Stimulated activated CD8-positive, alpha-beta memory T cell treated with anti-CD3 and anti-CD28 coated beads, Interleukin-15, amount 100 ng/mL, for 48 hours (primary cell): ENCODE measurements around the gene TMEM97.
"Not testable (repeated sequence)": the region's sequence is repeated elsewhere in the genome, so short reads cannot be mapped to it uniquely, and the experiment has no call there.

Source experiments
- DNase-seq, 2 donors: peaks; one replicate each; pipeline ENCODE4 v3.0.0-alpha.2; 2020; ENCODE audit warnings: low read depth in 2 of 2

Gene TMEM97

DNA sequence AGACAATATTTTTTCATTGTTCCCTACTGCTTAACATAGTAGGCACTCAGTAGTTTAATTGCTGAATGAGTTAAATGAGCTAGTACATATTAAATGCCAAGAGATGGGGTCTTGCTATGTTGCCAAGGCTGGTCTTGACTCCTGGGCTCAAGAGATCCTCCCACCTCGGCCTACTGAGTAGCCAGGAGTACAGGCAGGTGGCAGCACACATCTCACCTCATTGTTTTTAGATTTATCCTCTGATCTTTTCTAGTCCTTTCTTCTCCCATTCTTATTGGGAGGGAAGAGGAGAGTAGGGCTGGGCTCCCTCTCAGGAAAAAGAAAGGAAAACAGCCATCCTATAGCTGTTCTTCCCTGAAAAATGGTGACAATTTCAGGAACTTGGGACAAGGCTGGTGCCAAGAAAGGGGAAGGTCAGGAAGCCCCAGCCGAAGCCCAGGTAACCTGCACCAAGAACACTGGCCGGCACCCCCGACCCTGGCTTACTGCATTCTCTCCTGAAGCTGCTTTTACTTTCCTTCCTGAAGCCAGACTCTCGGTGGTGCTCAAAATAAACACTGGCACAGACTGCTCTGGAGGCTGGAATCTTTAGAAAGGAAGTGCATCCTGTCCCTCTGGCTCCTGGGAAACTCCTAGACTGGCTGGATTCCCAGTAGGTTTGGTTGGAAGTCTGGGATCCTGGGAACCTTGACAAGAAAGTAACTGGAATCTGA, 19.2 kb downstream of the TMEM97 start:
- DNase-seq = no peak

DNA sequence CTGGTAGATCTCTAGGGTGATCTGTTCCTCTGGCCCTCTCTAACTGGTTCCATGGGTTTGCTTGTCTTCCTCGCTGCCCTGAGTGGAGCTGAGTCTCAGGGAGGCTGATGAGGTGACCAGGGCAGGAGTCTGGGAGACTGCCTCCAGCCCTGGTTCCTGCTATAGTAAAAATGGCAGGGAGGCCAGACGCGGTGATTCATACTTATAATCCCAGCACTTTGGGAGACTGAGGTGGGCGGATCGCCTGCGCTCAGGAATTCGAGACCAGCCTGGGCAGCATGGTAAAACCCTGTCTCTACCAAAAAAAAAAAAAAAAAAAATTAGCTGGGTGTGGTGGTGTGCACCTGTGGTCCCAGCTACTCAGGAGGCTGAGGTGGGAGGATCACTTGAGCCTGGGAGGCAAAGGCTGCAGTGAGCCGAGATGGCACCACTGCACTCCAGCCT, 19.8 kb downstream of the TMEM97 start:
- DNase-seq = not testable (repeated sequence)

DNA sequence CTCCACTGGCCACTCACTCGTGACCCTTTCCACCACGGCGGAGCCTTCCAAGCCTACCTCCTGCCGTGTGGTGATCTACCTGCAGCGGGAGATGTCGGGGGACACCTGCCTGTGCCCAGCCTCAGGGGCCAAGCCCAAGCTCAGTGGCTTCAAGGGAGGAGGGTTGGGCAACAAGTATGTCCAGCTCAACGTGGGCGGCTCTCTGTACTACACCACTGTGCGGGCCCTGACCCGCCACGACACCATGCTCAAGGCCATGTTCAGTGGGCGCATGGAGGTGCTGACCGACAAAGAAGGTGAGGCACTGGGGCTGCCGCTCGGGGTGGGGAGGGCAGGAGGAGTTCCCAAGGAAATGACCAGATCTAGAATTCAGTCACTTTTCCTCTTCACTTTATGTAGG, 20.4 kb downstream of the TMEM97 start:
- no peak for DNase-seq

DNA sequence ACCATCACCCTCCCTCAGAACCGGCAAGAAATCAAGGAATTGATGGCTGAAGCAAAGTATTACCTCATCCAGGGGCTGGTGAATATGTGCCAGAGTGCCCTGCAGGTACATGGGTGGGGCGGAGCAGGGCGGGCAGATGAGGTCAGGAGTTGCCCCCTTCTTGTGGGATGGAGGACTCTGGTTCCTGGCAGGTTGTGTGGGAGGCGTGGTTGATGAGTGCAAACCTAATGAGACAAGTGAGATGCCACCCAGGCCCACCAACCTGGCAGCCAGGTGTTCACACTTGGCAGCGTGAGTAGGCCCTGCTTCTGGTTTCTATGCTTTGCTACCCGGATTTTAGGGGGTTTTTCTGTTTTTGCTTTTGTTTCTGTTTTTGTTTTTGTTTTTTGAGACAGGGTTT, 21.4 kb downstream of the TMEM97 start:
- DNase-seq = no peak

DNA sequence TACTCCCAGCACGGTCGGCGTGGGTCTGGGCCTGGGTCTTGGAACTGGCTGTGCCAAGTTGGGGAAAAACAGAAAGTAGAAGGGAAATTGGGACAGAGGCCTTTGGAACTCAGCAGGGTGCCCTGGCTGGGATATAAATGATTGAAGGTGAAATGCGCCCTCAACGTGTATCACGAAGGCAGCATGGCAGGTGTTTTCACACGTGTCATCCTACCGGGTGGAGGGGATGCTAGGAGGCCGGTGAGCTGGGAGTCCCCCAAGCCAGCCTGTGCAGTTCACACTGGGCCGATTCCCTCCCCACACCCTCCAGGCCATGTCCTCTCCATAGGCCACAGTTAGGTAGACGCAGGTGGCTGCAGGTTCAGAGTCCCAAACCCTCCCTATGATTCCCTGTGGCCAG, 22.5 kb downstream of the TMEM97 start:
- no peak for DNase-seq

DNA sequence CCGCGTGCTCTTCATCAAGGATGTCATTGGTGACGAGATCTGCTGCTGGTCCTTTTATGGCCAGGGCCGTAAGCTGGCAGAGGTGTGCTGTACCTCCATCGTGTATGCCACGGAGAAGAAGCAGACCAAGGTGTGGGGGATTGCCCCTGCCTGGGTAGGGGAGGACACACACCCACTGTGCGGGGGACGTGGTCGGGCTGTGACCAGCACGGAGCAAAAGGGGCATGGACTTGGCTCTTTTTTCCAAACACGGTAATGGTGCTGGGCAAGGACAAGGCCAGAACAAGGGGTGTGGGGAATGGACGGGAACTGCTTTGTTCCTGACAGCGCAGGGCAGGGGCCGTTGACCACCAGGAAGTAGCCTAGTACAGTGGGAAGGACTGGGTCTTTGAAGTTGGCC, 23.3 kb downstream of the TMEM97 start:
- no peak for DNase-seq

DNA sequence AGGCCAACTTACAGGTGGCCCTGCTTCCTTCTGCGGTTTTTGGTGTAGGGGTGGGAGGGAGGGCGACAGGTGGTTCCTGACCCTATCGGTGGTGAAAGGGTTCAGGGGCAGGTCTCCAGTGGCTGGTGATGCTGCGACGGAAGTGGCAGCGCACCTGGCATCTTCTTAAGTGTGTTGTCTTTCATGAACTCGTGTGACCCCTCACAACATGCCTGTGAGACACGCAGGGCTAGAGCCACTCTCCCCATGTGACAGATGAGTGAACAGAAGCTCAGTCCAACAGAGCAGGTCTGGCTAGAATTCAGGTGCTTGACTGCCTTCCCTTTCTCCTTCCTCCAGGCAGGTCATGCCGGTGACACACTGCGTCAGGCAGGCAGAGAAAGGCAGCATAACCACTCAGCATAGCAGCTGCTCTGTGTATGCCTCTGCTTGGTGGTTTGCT, 24.5 kb downstream of the TMEM97 start:
- DNase-seq = no peak

DNA sequence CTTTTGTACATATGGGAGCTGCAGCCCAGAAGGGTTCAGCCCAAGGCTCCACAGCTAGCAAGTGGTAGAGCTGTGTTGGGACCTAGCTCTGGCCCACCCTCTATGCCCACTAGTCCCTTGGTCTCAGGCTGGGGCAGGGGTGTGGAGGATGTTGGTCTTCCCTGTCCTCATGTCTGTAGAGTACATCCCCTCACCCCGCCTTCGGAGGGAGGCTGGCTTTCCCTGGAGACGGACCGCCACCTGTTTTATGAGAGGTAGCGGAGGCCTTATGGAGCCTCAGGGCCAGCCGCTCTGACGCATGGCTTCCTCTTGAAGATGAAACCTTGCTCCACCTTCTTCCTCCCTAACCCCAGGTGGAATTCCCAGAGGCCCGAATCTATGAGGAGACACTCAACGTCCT, 25.0 kb downstream of the TMEM97 start:
- no peak for DNase-seq

DNA sequence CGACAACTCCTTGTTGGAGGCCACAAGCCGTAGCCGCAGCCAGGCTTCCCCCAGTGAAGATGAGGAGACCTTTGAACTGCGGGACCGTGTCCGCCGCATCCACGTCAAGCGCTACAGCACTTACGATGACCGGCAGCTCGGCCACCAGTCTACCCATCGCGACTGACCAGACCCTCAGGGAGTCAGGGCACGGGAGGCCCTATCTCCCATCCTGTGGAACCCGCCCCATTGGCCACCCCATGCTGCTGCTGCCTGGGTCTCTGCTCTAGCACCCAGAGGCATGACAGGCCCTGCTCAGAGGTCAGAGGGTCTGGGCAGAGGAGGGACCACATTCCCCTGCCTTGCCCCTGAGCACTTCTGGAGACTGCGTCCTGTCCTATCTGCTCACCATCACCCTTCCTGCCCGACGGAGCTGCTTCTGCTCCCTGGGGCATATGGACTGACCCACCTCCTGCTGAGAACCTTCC, 25.5 kb downstream of the TMEM97 start:
- DNase-seq = no peak

DNA sequence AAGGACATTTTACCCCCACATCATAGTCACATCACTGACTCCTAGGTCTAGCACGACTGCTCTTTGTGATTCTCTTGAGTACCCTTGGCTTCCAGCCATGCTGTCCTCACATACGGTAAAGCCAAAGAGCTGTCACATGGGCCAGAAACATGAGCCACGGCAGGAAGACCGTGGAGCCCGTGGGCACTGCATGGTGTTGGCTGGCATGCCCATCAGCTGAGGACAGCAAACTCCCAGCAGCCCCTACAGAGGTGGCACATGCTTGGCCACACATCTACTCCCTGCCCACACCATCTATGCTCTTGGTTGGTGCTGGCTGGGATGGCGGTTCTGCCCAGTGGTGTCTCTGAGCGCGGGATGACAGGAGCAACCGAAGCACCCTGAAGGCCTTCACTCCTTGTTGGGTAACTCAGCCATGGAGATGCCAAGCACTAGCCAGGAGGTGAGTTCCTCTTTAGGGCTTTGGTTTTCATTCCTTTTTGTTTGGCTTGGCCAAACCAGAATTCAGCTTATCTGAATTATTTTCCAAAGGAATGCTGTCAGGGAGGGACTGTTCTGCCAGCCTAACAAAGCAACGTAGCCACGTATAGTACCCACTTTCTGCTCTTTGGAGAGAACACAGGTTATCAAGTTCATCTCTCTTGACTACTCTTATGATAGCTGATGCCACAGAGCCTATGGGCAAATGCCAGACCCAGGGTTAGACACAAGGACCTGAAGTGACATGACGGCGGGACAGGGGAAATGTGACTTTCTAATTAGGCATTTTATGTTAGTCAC, 26.6 kb downstream of the TMEM97 start:
- DNase-seq = no peak

DNA sequence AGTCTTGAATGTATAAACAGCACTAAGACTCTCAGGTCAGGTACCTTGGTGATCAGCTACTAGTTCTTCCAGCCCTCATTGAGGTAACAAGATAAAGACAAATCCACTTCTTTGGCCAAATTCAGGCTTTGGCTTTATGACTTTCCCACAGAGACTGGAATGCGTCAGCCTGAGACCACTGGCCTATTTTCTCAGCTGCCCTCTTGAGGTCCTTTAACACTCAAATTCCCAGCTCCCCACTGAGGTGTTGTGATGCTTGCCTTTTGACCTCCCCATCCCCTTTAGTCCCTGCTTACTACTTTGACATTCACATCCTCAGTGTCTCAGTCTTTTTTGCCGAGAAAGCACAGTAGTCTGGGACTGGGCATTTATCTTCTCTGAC, 27.2 kb downstream of the TMEM97 start:
- no peak for DNase-seq

DNA sequence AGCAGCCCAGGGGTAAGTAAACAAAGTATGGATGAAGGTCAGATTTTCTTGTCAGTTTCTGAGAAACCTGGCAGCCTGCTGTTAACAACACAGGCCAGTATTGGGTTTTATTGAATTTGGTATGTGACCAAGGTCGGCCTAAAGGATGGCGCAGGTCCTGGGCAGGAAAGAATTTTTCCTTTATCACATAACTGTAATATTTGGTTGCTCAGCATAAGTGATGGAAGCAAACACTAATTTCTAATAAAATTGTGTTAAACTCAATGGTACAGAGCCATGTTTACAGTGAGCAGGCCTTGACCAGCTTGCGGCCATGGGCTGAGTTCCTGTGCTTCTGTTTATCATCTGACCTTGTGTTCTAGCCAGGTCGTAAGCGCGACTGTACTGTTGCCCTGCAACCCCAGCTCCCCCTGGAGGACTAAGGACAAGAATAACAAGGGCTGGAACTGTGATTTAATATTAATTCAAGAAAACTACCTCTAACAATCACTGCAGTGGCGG, 27.8 kb downstream of the TMEM97 start:
- no peak for DNase-seq

DNA sequence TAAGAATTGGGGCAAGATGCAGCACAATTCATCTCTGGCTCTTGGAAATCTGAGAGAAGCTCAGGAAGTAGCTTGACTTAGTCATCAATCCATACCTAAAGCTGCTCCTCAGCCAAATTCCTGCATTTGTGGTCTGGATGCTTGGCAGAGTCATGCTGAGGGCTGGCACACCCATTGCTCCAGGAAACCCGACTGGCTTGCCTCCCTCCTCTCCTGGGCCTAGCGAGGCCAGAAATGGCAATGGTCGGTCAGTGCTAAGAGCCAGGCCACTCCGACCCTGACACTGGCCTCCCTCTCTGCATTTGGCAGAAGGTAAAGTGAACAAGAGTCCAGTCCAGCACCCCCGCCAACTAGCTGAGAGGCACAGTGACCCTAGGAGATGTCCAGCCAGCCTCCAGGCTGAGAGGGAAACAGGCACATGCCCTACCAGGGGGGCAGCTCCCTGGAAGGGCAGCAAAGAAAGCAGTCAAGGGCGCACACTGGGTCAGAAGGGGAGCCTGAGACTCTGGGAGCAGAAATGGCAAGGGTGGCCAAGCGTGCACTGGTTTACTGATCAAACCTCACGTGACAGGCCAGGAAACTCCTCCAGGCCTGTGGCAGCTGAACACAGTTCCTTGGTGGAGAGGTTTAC, 28.4 kb downstream of the TMEM97 start:
- DNase-seq = no peak

DNA sequence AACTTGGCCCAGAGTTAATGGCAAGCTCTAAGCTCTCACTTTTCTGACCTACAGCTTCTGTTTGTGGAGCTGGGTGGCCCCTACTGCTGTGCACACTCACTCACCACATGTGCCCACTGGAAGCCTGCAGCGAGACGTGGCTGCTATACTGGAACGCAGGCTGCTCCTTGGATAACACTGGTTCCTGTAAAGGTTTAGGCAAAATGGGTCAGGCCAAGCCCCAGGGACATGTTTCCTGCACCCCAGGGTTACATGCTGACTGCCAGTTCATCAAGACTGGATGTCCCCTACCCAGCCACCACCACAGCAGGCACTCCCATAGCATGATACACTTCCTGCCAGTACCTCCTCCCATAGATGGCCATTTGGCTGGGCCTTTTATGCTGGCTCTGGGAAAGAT, 30.0 kb downstream of the TMEM97 start:
- DNase-seq = no peak

DNA sequence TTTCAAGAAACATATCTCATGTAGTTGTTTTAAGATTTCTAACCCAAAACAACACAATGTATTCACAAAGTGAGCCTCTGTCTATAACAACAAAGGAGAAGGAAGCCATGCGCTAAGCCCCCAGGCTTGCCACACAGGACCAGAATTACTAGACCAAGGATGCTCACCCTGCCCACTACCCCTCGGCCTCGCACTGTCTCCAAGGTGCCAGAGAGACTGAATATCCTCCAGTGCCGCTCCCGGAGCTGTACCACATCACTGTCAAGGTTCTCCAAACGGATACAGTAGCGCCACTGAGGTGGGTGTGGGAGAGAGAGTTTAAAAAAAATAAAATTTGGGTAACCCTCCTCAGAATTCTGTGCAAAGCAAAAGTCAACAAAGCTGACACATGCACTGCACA, 31.3 kb downstream of the TMEM97 start:
- no peak for DNase-seq

DNA sequence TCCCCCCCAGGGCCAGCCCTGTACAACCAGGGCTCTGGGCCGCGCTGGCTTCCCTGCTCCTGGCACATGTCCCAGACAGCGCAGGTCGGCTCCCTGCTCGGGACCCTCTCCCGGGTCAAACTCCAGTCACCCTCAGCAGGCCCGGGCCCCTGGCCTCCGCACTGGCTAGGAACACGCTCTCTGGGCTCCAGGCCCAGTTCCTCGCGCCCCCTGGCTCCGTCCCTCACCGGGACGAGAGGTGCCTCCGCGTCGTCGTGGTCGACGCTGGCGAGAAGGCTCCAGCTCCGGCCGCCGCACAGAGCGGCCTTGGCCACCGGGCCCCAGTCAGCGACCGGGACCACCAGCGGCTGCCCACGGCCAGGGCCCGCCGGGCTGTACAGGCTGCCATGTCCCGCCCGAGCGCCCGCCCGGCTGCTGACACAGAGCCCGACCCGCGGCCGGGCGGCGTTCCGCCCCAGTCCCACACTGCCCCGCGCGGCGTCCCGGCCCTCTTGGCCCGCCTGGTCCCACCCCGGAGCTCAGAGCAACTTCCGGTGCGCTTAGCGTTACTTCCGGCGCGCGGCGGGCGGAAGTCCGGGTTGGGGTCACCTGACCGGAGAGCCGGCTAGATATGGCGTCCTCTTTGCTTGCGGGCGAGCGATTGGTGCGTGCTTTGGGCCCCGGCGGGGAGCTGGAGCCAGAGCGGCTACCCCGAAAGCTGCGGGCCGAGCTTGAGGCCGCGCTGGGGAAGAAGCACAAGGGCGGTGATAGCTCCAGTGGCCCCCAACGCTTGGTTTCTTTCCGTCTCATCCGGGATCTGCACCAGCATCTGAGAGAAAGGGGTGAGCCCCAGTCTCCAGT, 38.3 kb downstream of the TMEM97 start, which contains the start of gene POLDIP2:
Gene POLDIP2, minus strand, starts transcription at position 467 of the 840 bp plus-strand sequence. Its CDS starts 79 bp downstream, at position 388.
- peak; percentile 93 to 94 for DNase-seq

DNA sequence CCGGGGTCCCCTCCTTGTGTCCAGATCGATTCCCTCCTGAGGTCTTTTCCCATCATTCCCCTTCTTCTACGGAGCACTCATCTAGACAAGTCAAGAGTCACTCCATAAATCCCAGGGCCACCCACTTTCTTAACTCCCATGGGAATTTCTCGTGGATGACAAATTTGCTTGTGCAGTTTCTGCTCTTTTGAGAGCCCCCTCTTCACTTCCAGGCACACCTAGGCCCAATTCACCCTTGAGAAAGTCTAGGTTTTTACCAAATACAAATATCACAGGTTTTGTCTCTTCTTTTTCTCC, 38.8 kb downstream of the TMEM97 start:
- no peak for DNase-seq

DNA sequence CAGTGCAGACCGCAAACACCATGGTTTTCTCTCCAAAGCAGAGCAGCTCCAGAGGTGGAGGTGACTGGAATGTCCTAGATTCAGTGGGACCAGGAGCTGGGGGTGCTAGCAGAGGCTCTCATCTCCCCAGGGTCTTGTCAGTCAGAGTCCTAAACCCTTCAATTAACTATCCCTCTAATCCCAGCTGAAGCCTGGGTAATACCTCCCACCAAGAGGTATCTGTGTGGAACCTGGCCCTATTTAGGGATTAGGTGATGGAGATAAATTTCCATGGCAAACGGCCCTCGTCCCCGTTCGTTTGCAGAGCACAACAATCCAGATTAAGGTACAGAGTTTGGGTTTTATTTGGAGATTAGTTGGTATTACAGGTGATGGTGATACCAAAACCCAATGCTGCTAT, 44.2 kb downstream of the TMEM97 start:
- no peak for DNase-seq

DNA sequence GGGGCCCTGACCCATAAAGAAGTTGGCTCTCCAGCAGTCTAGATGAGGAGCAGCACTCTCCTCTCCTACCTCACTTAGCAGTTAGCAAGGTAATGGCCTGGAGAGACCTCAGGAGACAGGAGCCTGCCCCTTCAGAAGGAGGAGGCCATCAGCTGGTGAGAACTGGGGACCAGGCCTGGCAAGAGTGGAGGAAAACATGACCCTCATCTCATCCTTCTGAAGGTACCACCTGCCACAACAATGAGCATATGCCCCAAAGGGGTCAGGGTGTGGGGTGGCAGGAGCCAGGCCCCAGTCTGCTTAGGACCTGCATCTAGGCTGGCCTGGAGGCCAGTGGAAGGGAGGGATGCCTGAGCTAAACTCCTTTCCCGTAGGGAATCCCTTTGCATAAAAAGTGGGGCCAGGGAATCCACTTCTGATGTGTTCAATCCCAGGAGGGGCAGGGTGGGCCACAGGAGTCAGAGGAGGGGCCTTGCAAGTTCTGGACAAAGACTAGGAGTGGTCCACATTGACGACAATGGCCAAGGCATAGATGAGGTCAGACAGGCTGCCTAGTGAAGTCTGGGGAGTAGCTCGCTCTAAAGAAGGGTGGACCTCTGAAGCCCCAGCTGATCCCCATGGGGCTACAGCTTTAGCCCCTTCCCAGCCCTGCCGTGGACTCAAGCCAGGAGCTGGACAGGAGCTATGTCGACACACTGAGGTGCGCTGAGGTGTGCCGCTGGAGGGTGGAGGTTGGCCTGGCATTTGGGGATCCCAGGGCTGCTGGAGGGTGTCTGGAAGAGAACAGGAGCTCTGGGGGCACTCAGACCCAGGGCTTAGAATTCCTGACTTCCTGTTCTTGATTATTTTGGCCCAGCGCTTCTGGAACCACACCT, 45.0 kb downstream of the TMEM97 start:
- no peak for DNase-seq

DNA sequence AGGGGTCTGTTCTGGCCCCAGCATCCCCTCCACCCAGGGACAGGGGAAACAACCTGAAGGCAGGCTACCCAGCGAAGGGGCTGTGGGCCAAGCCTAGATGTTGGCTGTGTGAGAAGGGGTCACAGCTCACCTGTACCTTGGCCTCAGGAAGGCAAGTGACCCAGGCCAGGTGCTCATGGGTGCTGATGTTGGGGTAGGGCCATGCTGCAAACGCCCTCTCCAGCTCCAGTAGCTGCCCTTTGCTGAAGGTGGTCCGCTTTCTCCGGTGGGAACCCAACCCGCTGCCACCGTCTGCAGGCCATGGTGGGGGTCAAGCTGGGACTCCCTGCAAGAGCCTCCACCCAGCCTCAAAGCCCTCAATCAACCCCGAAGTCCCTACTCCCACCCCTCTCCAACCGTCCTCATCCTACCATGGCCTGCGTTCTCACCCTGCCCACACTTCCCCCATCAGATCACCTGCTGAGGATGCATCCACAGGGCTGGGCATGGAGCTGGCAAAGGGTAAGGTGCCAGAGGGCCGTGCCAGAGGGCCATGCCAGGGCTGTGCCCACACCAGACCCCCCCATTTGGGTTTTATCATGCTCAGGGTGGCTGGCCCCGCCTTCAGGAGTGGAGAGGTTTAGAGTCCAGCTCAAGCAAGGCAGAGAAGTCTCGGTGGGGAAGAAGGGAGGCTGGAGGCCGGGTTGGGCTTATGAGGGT, 45.8 kb downstream of the TMEM97 start, which contains the start of gene SEBOX:
Gene SEBOX, minus strand, starts transcription at position 535 of the 699 bp plus-strand sequence. Its CDS starts 48 bp downstream, at position 487.
- no peak for DNase-seq
